Vagina (tissue), 2 donors: ENCODE results near the gene ANKHD1.

Source experiments
- CTCF ChIP-seq, 3 experiments: fragments of 450-650 bp in 2 of 3; fragments of 200-600 bp in 1 of 3; sonication (generic) in 1 of 3; IDR thresholded peaks; one replicate each; pipeline ENCODE4 v1.5.1; 2017 to 2019; ENCODE audit warnings: antibody characterized with exemption in 3 of 3, mild to moderate bottlenecking in 2 of 3, moderate library complexity in 2 of 3
- POLR2AphosphoS5 ChIP-seq, 2 donors: sonication (generic); formaldehyde crosslinking; IDR thresholded peaks; one replicate each; pipeline ENCODE4 v1.9.0; 2017; ENCODE audit warnings: antibody characterized with exemption in 2 of 2, mild to moderate bottlenecking in 2 of 2, low read depth in 1 of 2; ENCODE audit not compliant: insufficient read depth in 1 of 2

- TF ChIP-seq CTCF (IDR thresholded peaks at IDR 0.05) (no peak), POLR2AphosphoS5 (IDR thresholded peaks at IDR 0.05; ENCODE audit: insufficient read depth in 1 of 2, low read depth in 1 of 2) (no peak)
Measured at GRCh38 chr5:140391732-140392131, 9.9 kb upstream of the ANKHD1 start.
